ENCODE measurements around the gene HYOU1.

The HYOU1 gene

GRCh38 chr11:119054418-119054817, 2.6 kb downstream of the HYOU1 start:
- H3K4me3 ChIP-seq (replicated peaks in 1 of 2; ENCODE audit: low read depth in 2 of 2, low read length in 2 of 2) = no peak overlapping the region
- TF ChIP-seq CTCF (IDR thresholded peaks at IDR 0.05; ENCODE audit: low read depth, low read length) = no peak
- DNase-seq (ENCODE audit: low read depth in 2 of 2) = no peak

- no peak for DNase-seq (ENCODE audit: low read depth in 2 of 2)
- no peak for TF ChIP-seq CTCF (IDR thresholded peaks at IDR 0.05; ENCODE audit: low read depth, low read length)
- no peak overlapping the region for H3K4me3 ChIP-seq (replicated peaks in 1 of 2; ENCODE audit: low read depth in 2 of 2, low read length in 2 of 2)
Observed at GRCh38 chr11:119052163-119052814, 4.7 kb downstream of the HYOU1 start.

GRCh38 chr11:119051440-119052162, 5.4 kb downstream of the HYOU1 start:
- no peak for DNase-seq (ENCODE audit: low read depth in 2 of 2)
- TF ChIP-seq CTCF (IDR thresholded peaks at IDR 0.05; ENCODE audit: low read depth, low read length) = no peak
- H3K4me3 ChIP-seq (replicated peaks in 1 of 2; ENCODE audit: low read depth in 2 of 2, low read length in 2 of 2) = no peak overlapping the region

- DNase-seq (ENCODE audit: low read depth in 2 of 2) = no peak
- H3K4me3 ChIP-seq (replicated peaks in 1 of 2; ENCODE audit: low read depth in 2 of 2, low read length in 2 of 2) = no peak overlapping the region
- no peak for TF ChIP-seq CTCF (IDR thresholded peaks at IDR 0.05; ENCODE audit: low read depth, low read length)
Observed at GRCh38 chr11:119049081-119049480, 7.9 kb downstream of the HYOU1 start.

GRCh38 chr11:119048644-119049043, 8.4 kb downstream of the HYOU1 start:
- no peak for DNase-seq (ENCODE audit: low read depth in 2 of 2)
- TF ChIP-seq CTCF (IDR thresholded peaks at IDR 0.05; ENCODE audit: low read depth, low read length) = no peak
- no peak overlapping the region for H3K4me3 ChIP-seq (replicated peaks in 1 of 2; ENCODE audit: low read depth in 2 of 2, low read length in 2 of 2)

GRCh38 chr11:119047205-119047604, 9.8 kb downstream of the HYOU1 start:
- TF ChIP-seq CTCF (IDR thresholded peaks at IDR 0.05; ENCODE audit: low read depth, low read length) = no peak
- no peak for DNase-seq (ENCODE audit: low read depth in 2 of 2)
- no peak overlapping the region for H3K4me3 ChIP-seq (replicated peaks in 1 of 2; ENCODE audit: low read depth in 2 of 2, low read length in 2 of 2)
